H1 (cell line): ENCODE data around the gene WDR45B. TPM values are rescaled to one million over a fixed set of nuclear protein-coding genes. Genes with fewer than 3 reads are reported as not detected.

Experiments
- GTF2F1 ChIP-seq: IDR thresholded peaks from 2 replicates; pipeline ENCODE4 v1.6.1; 2012; ENCODE audit warnings: low read depth, low read length, improper control_type of control experiment, borderline replicate concordance
- NANOG ChIP-seq: IDR thresholded peaks from 2 replicates; pipeline ENCODE4 v1.6.1; 2011; ENCODE audit warnings: low read length, low read depth, mild to moderate bottlenecking, inconsistent platforms; ENCODE audit not compliant: insufficient read depth, poor library complexity, severe bottlenecking
- NRF1 ChIP-seq: IDR thresholded peaks from 2 replicates; pipeline ENCODE4 v1.6.1; 2011; ENCODE audit warnings: mild to moderate bottlenecking, low read depth, low read length, improper control_type of control experiment
- POLR2A ChIP-seq, 2 experiments: IDR thresholded peaks; 1 replicate in 1 of 2; 2 replicates in 1 of 2; pipeline ENCODE4 v1.6.1; 2011; ENCODE audit warnings: low read depth in 2 of 2, low read length in 2 of 2, mild to moderate bottlenecking in 2 of 2; ENCODE audit errors: control extremely low read depth in 1 of 2
- RFX5 ChIP-seq: IDR thresholded peaks from 2 replicates; pipeline ENCODE4 v1.6.1; 2011; ENCODE audit warnings: low read depth, low read length, improper control_type of control experiment, borderline replicate concordance
- YY1 ChIP-seq: IDR thresholded peaks from 2 replicates; pipeline ENCODE4 v1.6.1; 2011; ENCODE audit warnings: low read depth, mild to moderate bottlenecking, low read length
- ZNF274 ChIP-seq: IDR thresholded peaks from 2 replicates; pipeline ENCODE4 v1.7.0; 2012; ENCODE audit warnings: low read length, borderline replicate concordance; ENCODE audit errors: extremely low read depth
- polyA plus RNA-seq, 7 experiments: library from polyadenylated mRNA; depleted of rRNA in 3 of 7; stranded (reverse) in 5 of 7; unstranded in 2 of 7; fragments of >200 nt in 5 of 7; fragments of 200-250 nt in 2 of 7; gene quantifications; 1 replicate in 5 of 7; 2 replicates in 1 of 7; 4 replicates in 1 of 7; pipeline versions ENCODE4 v1.2.1 to v1.2.3, GENCODE V29; 2011 to 2013; ENCODE audit warnings: missing spikeins in 2 of 7, mixed read lengths in 2 of 7
- total RNA-seq: library from RNA; stranded (reverse); fragmentation: NEBNext Ultra II Directional; extraction: Animal tissue kit (Norgen Biotek cat#: 25700); gene quantifications from 2 replicates; pipeline ENCODE4 v1.2.1, GENCODE V29; 2021

WDR45B gene
- total and polyA plus RNA-seq, 2 of the 8 experiments (the other 6 are each of a cell fraction or from before 2014, with no cell fraction given), result 82.0 to 100 TPM

DNA sequence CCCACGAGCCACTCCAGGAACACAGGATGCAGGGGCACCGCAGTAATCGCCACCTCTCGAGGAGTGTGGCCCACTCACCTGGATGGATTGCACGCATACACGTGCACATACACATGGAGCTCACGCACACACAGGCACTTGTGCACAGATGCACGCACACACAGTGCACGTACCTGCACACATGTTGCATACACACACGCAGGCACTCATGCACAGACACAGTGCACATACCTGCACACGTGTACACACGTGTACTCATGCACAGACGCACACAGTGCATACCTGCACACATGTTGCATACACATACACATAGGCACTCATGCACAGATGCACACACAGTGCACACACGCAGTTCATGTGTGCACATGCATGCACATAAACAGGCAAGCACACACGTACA is 11.6 kb upstream of the WDR45B start (continued):
- TF ChIP-seq GTF2F1 (no peak), RFX5 (no peak), YY1 (no peak), NRF1 (no peak), NANOG (no peak), POLR2A (IDR thresholded peaks at IDR 0.05; ENCODE audit: control extremely low read depth in 1 of 2, low read depth in 2 of 2, low read length in 2 of 2) (no peak), ZNF274 (no peak)
